Measurements from ENCODE around the gene CXADR.
"Not testable (repeated sequence)": the region's sequence is repeated elsewhere in the genome, so short reads cannot be mapped to it uniquely, and the experiment has no call there.

Gene CXADR

GRCh38 chr21:17512253-17513213 lies at the start of gene CXADR:
TSS of gene CXADR (plus strand) at chr21:17513043. CDS start at chr21:17513130, 87 bp downstream.
- peak; percentile 85 for DNase-seq

DNA sequence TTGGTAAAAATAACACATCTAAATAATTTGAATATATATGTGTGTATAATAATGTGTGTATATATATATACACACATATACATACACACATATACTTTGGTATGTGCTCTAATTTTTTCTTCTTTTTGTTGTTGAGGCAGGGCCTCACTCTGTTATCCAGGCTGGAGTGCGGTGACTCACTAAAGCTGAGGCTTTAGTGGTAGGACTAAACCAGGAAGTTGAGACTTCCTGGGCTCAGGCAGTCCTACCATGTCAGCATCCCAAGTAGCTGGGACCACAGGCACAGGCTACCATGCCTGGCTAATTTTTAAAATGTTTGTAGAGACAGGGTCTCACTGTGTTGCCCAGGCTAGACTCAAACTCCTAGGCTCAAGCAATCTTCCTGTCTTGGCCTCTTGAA lies 46.7 kb upstream of the CXADR start:
- DNase-seq, result no peak

DNA sequence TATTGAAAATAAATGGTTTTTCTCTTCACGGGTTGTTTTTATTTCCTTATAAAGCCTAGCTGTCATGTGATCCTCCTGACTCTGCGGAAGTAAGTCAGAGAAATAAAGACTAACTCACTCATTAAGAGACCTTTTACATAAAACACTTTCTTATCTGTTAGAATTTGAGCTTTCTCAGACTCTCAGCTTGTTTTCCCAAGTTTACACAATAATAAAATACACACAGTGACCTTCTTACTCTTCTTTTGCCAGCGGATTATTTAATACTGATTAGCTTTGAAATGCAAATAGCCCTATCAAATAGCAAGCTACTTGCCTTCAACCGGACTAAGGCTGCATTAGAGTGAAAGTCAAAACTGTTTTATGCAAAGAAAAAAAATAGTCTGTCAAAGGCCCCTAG lies 45.5 kb upstream of the CXADR start:
- DNase-seq, result no peak

DNA sequence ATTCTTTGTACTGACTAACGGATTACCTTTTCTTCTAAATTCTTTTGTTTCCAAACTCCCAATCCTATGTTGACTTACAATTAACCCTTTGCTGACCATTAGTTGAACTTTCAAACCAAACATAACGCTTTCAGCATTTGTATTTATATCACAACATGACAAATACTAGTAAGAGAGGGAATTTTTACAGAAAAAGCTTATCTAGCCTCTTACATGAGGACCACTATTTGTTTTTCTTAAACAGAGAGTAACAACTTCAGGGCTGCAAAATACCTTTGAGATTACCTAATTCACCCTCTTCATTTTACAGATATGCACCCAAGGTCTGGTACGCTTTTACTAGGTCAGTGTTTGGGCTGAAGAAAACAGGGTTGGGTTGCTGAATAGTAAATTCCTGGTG lies 45.0 kb upstream of the CXADR start:
- DNase-seq, result no peak

DNA sequence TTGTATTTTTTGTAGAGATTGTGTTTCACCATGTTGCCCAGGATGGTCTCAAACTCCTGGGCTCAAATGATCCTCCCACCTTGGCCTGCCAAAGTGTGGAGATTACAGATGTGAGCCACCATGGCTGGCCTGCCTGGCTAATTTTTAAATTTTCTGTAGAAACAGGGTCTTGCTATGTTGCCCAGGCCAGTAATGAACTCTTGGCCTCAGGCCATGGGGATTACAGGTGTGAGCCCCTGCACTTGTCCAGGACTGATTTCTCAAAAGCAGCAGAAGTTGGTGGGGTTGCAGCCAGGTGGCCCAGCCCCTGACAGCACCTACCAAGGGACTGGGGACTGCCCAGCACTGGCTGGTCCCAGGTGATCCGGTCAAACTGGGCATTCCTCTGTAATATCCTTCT lies 44.1 kb upstream of the CXADR start:
- DNase-seq, result no peak

- no peak for DNase-seq
Observed at GRCh38 chr21:17469727-17470126, 43.1 kb upstream of the CXADR start.

DNA sequence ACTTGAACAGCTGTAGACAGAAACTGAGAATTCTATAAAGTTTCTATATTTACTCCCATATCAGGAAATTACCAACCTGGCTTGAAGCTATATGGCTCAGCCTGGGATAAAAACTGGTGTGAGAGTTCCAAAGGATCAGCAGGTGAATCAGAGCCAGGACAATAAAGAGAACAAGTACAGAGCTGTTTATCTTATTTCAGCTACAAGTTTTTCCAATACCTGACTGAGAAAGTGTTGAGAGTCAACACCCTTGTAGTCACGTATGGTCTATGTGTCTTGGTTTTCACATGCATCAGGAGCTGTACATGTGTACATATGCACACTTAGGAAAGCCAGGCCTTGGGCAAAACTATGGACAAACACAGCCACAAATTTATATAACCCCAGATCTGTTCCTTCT lies 40.7 kb upstream of the CXADR start:
- DNase-seq, result no peak

GRCh38 chr21:17472592-17473271 lies 40.1 kb upstream of the CXADR start:
- no peak for DNase-seq

DNA sequence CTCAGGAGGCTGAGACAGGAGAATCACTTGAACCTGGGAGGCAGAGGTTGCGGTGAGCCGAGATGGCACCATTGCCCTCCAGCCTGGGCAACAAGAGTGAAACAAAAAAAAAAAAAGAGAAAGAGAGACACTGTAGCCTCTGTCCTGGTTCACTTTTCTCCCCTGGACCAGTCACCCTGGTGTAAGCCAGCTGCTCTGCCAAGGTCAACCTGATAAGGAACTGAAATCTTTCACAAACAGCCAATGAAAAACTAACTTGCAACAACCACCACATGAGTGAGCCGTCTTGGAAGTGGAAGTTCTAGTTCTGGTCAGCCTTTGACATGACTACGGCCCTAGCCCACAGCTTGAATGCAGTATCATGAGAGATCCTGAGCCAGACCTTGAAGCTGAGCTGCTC lies 36.8 kb upstream of the CXADR start:
- DNase-seq, result no peak

GRCh38 chr21:17478156-17478555 lies 34.7 kb upstream of the CXADR start:
- not testable (repeated sequence) for DNase-seq

DNA sequence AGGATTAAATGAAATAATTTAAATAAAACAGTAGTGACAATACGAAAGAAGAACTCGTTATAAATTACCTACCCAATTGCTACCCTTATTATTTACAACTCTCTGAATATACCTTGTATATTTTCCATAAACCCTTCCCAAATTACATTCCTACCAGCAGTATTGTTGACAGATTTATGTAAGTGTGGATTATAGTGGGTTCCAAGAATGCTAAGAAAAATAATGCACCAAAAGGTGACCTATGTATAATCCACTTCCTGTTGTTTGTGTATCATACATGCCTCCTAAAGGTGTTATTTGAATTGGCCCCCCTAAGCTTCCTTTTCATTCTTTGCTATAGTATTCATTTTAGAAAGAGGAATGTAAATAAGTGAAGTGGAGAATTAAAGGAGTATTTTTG lies 33.2 kb upstream of the CXADR start:
- DNase-seq, result no peak

- DNase-seq, result no peak
Observed at GRCh38 chr21:17482928-17483327, 29.9 kb upstream of the CXADR start.

GRCh38 chr21:17488620-17489019 lies 24.2 kb upstream of the CXADR start:
- DNase-seq, result peak; percentile 79

GRCh38 chr21:17489565-17489964 lies 23.3 kb upstream of the CXADR start:
- peak; percentile 51 for DNase-seq

DNA sequence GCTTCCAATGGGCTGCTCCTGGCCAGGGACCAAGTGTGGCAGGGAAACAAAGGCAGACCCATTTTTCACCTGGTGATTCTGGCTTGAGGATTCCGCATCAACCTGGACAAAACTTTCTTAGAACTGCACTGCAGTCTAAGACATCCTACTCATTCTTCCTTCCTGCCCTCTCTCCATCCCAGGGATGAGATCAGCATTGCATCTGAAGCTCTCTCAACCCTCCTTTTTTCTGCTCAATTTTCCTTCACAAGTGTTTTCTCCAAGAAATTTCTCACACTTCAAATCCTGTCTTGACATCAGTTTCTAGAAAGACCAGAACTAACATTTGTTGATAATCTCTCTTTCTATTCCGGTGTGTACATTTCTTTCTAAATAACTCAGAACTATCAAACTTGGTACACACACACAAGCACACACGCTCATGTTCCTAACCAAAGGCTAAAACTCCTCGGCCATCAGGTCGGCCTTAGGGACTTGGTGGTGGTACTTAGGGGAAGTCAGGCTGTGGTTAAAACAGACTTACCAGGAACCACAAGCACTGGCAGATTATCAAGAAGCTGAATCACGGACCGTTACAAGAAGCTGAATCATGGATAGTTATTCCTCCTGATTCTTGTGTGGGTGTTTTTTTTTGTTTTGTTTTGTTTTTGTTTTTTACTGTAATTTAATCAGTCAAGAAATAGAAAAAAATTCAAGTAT lies 21.0 kb upstream of the CXADR start:
- peak; percentile 73 for DNase-seq

- no peak for DNase-seq
Observed at GRCh38 chr21:17492415-17493168, 20.3 kb upstream of the CXADR start.

GRCh38 chr21:17494051-17494450 lies 18.8 kb upstream of the CXADR start:
- no peak for DNase-seq

DNA sequence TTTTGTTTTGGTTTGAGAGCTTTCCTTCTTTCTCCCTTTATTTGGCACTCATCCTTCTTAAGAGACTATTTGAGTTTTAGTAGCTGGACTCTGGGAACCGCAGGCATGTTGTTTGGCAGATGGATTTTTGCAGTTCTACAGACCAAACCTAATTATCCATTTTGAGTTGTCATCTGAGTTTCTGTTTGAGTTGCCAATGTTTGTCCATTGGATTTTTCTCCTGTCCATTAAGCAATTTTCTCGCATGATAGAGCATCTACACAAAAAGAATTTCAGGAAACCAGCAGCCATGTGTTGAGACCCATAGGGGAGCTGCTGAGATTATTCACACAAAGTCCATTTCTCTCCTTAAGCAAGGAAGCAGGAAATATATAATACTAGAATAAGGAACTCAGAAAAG lies 17.2 kb upstream of the CXADR start:
- no peak for DNase-seq

DNA sequence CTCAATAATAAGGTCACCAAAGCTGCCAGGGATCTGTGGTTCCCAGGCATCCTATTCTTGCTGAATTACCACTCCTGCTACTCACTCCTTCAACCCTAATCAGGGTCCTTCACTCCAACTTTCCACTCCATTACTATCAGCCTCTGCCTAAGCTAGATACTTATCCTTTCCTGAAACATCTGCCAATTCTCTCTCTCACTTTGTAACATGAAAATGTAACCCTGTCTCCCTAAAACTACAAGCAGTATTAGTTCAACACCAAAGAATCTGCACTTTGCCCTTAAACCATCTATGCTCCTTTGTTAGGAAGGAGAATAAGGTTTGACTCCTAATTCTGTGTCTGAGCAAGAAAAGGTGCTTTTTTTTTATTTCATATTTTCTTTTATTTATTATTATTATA lies 15.5 kb upstream of the CXADR start:
- DNase-seq, result no peak

DNA sequence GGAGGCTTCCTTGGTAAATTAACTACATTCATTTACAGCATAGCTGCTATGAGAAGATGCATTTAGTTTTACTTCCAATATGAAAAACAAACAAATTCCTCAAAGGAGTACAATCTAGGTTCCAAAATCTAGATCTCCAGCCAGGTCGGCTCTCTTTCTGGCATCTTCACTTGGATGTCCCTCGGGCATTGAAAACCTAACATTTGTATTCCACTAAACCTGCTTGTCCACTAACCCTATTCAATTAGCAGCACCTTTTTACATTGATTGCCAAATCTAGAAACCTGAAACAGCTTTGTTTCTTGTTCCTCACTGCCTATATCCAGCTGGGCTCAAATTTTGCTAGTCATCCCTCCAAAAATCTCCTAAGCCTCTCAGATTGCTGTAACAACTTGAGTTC lies 14.3 kb upstream of the CXADR start:
- no peak for DNase-seq

DNA sequence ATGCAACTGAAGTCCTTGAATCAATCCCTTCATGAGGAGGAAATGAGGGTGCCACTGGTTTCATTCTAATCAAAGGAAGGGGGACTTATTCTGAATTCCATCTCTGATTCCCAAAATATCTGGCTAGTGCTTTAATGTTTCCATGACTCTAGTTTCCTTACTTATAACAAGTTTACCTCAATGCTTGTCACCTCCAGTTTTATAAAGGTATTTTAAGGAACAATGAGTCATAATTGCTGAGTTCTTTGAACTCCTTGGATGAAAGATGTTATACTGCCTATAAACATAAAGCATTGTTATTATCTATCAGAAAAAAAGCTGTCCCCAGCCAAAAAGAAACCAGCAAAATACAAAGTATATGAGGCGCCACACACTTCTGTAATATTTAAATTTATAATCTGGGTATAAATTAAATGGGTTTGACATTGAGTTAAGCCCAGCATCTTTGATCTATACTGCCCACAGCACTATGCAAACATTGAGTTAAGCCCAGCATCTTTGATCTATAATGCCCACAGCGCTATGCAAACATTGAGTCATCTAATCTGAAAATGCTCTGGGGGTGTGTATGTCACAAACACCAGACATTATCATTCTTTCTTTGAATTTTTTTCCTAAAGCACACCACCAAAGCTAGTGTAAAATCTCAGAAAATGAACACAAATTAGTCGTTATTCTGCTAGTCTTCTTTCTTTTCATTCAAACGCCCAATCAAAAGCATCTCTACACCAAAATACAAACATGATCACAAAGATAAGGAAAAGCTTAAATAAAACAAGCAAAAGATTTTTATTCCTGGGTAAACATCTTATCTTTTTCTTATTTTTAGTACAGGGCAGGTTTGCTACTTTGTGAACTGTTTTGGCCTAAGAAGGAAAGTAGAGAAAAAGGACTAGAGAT lies 11.5 kb upstream of the CXADR start:
- DNase-seq, result no peak

- not testable (repeated sequence) for DNase-seq
Observed at GRCh38 chr21:17502985-17503384, 9.9 kb upstream of the CXADR start.

All from activated CD4-positive, alpha-beta T cell treated with anti-CD3 and anti-CD28 coated beads, Interleukin-10, Interleukin-2, amounts not matched to agents 100 ng/mL and 50 ng/mL, durations not matched to agents 16 hours and 8 hours (primary cell).